GM18502 (cell line): ENCODE measurements around the gene POLR2I.

ENCODE experiments used
- ATAC-seq: cut with Tn5 transposase; IDR thresholded peaks from one replicate; pipeline ENCODE4 v1.9.1; 2021; ENCODE audit warnings: mild to moderate bottlenecking; ENCODE audit not compliant: unreplicated experiment, poor library complexity

POLR2I gene

DNA sequence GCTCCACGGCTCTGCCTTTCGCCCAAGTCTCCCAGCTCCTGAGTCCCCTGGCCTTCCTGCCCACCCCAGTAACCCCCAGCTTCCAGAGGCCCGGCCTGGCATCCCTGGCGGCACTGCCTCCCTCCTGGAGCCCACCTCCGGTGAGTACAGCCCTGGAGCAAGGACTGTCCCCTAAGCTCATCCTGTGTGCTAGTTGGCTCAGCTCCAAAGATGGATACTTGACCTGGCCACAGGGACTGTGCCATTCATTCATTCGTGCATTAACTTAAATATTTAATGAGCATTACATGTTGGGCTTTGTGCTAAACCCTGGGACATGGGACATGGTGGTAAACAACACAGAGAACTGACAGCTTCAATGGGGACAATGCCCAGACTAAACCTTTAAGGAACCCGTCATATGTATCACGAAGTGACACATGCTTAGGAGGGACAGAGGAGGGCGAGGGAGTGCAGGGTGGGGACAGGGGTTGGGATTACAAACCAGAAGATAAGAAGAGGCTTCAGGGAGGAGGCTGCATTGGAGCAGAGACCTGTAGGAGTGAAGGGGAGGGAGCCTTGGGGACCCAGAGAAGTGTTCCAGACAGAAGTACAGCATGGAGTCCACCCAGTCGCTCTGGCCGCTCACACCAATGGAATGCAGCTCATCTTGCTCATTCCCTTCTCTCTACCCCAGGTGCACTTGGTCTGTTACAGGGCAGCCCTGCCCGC is 10.7 kb downstream of the POLR2I start:
- no peak for ATAC-seq

DNA sequence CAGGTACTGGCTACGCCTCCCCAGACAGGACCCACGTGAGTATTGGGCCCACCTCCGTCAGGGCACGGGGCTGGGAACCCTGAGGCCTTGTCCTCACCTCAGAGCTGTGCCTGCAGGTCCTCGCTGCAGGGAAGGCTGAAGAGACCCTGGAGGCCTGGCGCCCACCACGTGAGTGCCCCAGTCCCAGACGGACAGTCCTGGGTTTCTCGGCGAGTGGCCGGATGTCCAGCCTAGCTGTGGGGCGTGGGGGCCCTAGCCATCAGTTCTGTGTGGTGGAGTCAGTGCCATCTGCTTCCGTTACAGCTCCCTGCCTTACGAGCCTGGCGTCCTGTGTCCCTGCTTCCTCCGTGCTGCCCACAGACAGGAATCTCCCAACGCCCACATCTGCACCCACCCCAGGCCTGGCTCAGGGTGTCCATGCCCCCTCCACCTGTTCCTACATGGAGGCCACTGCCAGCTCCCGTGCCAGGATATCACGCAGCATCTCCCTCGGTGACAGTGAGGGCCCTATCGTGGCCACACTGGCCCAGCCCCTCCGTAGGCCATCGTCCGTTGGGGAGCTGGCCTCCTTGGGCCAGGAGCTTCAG is 11.5 kb downstream of the POLR2I start:
- no peak for ATAC-seq

GRCh38 chr19:36101550-36102327 is 12.9 kb downstream of the POLR2I start:
- ATAC-seq: no peak

DNA sequence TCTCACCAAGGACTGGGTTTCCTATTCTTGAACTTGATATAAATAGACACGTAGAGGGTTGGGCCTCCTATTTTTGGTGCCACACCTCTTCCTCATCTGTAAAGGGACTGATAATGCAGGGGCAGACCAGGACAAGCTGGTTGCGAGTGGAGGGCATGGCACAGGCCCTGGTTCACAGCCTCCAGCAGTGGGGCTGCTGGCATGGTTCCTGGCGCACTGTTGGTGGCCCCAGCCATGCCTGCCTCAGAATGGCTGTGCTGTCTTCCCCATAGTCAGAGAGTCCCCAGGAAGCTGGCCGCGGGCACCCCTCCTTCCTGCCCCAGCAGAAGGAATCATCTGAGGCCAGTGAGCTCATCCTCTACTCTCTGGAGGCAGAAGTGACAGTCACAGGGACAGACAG is 14.2 kb downstream of the POLR2I start:
- ATAC-seq: no peak

- no peak for ATAC-seq
Measured at GRCh38 chr19:36099166-36099785, 15.4 kb downstream of the POLR2I start.

DNA sequence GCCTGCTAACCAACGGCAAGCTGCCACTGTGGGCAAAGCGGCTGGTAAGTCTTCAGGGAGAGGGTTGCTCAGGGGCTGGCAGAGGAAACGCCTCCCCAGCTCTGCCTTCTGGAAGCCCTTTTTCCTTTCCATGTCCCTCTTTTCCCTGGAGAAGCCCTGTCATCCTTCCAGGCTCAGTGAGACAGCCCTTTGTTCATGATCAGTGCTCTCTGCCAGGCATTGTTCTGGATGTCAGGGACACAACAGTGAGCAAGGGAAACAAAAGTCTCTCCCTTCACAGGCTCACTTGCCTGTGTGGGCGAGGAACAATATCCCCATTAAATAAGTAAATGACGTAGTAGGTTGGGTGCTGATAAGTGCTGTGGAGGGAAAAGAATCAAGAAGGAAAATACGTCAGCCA is 17.6 kb downstream of the POLR2I start:
- ATAC-seq: no peak

- no peak for ATAC-seq
Measured at GRCh38 chr19:36093687-36094086, 21.0 kb downstream of the POLR2I start.

- ATAC-seq: no peak
Measured at GRCh38 chr19:36093146-36093662, 21.5 kb downstream of the POLR2I start.

GRCh38 chr19:36092566-36092965 is 22.1 kb downstream of the POLR2I start:
- no peak for ATAC-seq

DNA sequence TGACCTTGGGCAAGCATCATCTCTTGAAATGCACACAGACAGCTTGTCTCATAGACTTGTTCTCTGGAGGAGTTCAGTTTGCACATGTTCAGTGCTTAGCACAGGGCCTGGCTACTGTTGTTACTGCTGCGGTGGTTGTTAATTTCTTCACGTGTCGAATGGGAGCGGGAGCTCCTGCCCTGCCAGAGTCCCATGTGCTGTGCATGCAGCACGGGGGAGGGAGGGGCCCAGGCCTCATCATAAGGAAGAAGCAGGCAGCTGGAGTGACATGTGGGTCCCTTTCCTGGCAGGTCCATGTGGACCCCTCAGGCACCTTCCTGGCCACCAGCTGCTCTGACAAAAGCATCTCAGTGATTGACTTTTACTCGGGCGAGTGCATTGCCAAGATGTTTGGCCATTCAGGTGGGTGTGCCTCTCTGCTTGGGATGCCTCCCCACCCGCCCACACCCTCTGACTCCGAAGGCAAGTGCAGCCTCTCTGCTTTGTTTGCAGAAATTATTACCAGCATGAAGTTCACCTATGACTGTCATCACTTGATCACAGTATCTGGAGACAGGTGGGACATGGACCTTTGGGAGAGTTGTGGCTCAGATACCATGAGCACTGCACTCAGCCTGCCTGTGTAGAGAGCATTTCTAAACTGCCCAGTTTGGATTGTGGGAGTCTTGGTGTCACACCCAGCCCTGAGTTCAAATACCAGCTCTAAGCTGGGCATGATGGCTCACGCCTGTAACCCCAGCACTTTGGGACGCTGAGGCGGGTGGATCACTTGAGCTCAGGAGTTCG is 23.6 kb downstream of the POLR2I start:
- no peak for ATAC-seq

- no peak for ATAC-seq
Measured at GRCh38 chr19:36089847-36090246, 24.8 kb downstream of the POLR2I start.

DNA sequence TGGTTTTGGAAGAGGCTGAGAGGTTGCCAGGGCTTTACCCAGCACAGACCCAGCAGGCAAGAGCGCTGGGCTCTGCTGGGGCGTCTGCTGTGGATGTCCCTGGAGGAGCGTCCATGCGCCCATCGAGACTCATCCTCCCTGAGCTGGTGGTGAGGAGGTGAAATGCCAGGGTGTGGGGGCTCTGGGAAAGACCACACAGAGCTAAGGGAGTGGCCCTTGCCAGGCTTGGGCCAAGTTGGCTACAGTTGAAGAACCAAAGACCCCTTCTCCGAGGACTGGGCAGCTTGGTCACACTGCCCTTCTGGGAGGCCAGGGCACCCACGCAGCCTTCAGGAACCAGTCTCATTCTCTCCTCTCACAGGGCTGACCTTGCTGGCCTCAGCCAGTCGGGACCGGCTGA is 28.3 kb downstream of the POLR2I start:
- no peak for ATAC-seq

DNA sequence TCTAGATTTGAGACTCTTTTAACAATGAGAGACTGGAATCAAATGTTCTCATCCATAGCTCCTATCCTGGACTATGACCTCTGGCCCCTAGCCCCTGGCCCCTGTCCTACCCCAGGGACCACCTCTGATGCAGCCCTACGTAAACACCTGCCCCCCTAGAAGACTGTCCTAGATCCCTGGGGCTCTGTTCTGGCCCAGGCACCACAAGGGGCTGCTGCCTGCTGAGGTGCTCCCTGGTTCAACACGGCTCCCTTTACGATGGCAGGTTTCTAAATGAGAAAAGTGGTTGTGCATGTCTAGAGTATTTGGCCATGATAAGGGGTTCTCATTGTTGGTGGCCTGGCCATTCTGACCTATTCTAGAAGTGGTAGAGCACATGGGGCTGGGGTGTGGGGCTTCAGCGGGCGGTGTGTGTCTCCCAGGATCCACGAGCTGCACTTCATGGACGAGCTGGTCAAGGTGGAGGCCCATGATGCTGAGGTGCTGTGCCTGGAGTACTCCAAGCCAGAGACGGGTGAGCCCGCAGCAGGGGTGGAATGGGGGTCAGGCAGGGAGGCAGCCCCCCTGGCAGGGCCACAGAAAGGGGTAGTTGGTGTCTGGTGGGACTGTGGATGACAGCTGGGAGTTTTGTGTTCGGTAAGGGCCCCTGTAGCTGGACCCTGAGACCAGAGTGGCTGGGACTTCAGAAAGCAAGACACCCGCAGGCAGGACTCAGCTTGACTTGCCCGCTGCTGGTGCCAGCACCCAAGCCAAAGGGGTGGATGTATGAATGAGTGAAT is 30.3 kb downstream of the POLR2I start:
- no peak for ATAC-seq

- ATAC-seq: no peak
Measured at GRCh38 chr19:36082916-36083315, 31.8 kb downstream of the POLR2I start.

DNA sequence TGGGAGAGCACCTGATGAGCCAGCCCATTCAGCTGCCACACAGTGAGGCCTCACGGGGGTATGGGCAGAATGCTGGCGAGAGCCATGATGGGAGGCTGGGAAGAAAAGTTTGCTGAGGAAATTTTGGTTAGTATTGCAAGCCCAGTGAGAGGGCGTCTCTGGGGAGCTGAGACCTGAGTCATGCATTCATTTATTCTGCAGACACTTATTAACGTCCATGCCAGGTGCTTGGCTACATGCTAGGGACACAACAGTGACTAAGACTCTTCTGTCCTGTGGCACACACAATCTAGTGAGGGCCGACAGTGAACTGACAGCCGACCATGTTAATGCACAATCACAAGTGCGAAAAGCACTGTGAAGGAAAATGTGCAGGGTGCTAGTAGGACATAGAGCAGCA is 32.8 kb downstream of the POLR2I start:
- ATAC-seq: no peak

- no peak for ATAC-seq
Measured at GRCh38 chr19:36081385-36081784, 33.3 kb downstream of the POLR2I start.

- no peak for ATAC-seq
Measured at GRCh38 chr19:36079389-36079945, 35.2 kb downstream of the POLR2I start.

- no peak for ATAC-seq
Measured at GRCh38 chr19:36073121-36073876, 41.4 kb downstream of the POLR2I start.
